Esophagus squamous epithelium (tissue), 5 donors: Measurements from ENCODE around the gene EGF. TPM values are rescaled to one million over a fixed set of nuclear protein-coding genes. Genes with fewer than 3 reads are reported as not detected.

Source experiments
- DNase-seq: peaks from one replicate; lab custom pipeline; 2025; lab: John Stamatoyannopoulos, UW
- H3K27ac ChIP-seq, 4 donors: fragments of 200-600 bp; sonication (generic); one replicate each; pipeline ENCODE4 v1.5.1; 2016 to 2019; ENCODE audit warnings: mild to moderate bottlenecking in 1 of 4
- H3K27me3 ChIP-seq, 4 donors: fragments of 200-600 bp; sonication (generic); 1 replicate in 3 of 4; 2 replicates in 1 of 4; pipeline versions ENCODE4 v1.5.1 to v1.6.0; 2017 to 2021; ENCODE audit warnings: antibody characterized with exemption in 1 of 4
- H3K36me3 ChIP-seq, 3 donors: fragments of 200-600 bp; sonication (generic); one replicate each; pipeline ENCODE4 v1.5.1; 2016 to 2019
- H3K4me1 ChIP-seq, 3 donors: fragments of 200-600 bp; sonication (generic); one replicate each; pipeline ENCODE4 v1.5.1; 2017 to 2019
- H3K4me3 ChIP-seq, 4 donors: fragments of 200-600 bp; sonication (generic); 1 replicate in 3 of 4; 2 replicates in 1 of 4; pipeline ENCODE4 v1.5.1; 2016 to 2019; ENCODE audit warnings: mild to moderate bottlenecking in 2 of 4, moderate library complexity in 1 of 4
- H3K9me3 ChIP-seq, 3 donors: fragments of 200-600 bp; sonication (generic); one replicate each; pipeline ENCODE4 v1.5.1; 2016 to 2019
- CTCF ChIP-seq, 6 experiments: fragments of 450-650 bp in 4 of 6; fragments of 200-600 bp in 2 of 6; sonication (generic) in 2 of 6; IDR thresholded peaks; one replicate each; pipeline ENCODE4 v1.5.1; 2016 to 2019; ENCODE audit warnings: antibody characterized with exemption in 6 of 6, mild to moderate bottlenecking in 4 of 6, moderate library complexity in 4 of 6
- POLR2A ChIP-seq, 4 donors: fragments of 450-650 bp; IDR thresholded peaks; one replicate each; pipeline ENCODE4 v1.6.1; 2017; ENCODE audit warnings: antibody characterized with exemption in 4 of 4, mild to moderate bottlenecking in 4 of 4, moderate library complexity in 3 of 4
- WGBS, 2 donors: methylation state at CpG; one replicate each; pipeline ENCODE4 v1.1.5; 2018; 5-methylcytosine and 5-hydroxymethylcytosine counted together
- intact Hi-C: fragments of 100-400 bp; cut with DNase I; formaldehyde crosslinking; loops from one replicate; pipeline ENCODE4 v1.15.0; 2022
- total RNA-seq, 4 donors: library from RNA; depleted of rRNA; stranded (reverse); fragments of >200 nt; gene quantifications; one replicate each; pipeline ENCODE4 v1.1.0, GENCODE V29; 2016
- donor health status: DM: yes; HTN: yes; CAD: no.

The EGF gene
- total RNA-seq, 4 donors from 2014 or later: 0.19 to 0.70 (median 0.47) TPM

- H3K9me3 ChIP-seq: no peaks in the 10 kb centered on the region
- no peak for DNase-seq
- no peak overlapping the region for H3K27ac ChIP-seq
- no peaks in the 10 kb centered on the region for H3K36me3 ChIP-seq
- TF ChIP-seq POLR2A (IDR thresholded peaks at IDR 0.05) (no peak), CTCF (IDR thresholded peaks at IDR 0.05) (no peak)
- H3K27me3 ChIP-seq: peaks cover 0 to 8% (median 0%) of the 10 kb centered on the region in 4 donors
- intact Hi-C loops: no loop called here
- no peak overlapping the region for H3K4me3 ChIP-seq
- 36 to 45% methylated on average over 1 of the region's 1 CpG for WGBS, 2 donors
- no peaks in the 10 kb centered on the region for H3K4me1 ChIP-seq
Observed at GRCh38 chr4:110041735-110042134, 129.1 kb downstream of the EGF start.

GRCh38 chr4:110042545-110043517 is 130.1 kb downstream of the EGF start:
- Histone ChIP-seq H3K9me3 (no peaks in the 10 kb centered on the region), H3K4me1 (no peaks in the 10 kb centered on the region), H3K27me3 (peaks cover 0 to 3% (median 0%) of the 10 kb centered on the region in 4 donors), H3K27ac (no peak overlapping the region), H3K36me3 (no peaks in the 10 kb centered on the region), H3K4me3 (no peak overlapping the region)
- TF ChIP-seq CTCF (IDR thresholded peaks at IDR 0.05) (no peak), POLR2A (IDR thresholded peaks at IDR 0.05) (no peak)
- 29 to 39% methylated on average over 9 to 10 of the region's 13 CpGs for WGBS, 2 donors
- intact Hi-C loops: no loop called here
- no peak for DNase-seq

GRCh38 chr4:110046588-110047049 is 133.9 kb downstream of the EGF start:
- intact Hi-C loops: no loop called here
- no peak for TF ChIP-seq POLR2A (IDR thresholded peaks at IDR 0.05)
- TF ChIP-seq CTCF (IDR thresholded peaks at IDR 0.05): no peak
- H3K27ac ChIP-seq: no peak overlapping the region
- no peaks in the 10 kb centered on the region for H3K9me3 ChIP-seq
- no peaks in the 10 kb centered on the region for H3K27me3 ChIP-seq
- no peak overlapping the region for H3K4me3 ChIP-seq
- 68 to 69% methylated on average over 4 to 5 of the region's 5 CpGs for WGBS, 2 donors
- no peak for DNase-seq
- H3K36me3 ChIP-seq: peaks cover 0 to 8% (median 0%) of the 10 kb centered on the region in 3 donors
- no peaks in the 10 kb centered on the region for H3K4me1 ChIP-seq

GRCh38 chr4:110049951-110050925 is 137.6 kb downstream of the EGF start:
- H3K9me3 ChIP-seq: no peaks in the 10 kb centered on the region
- no peak for DNase-seq
- H3K27me3 ChIP-seq: no peaks in the 10 kb centered on the region
- no peak overlapping the region for H3K27ac ChIP-seq
- intact Hi-C loops: loop anchor here (10.0 kb wide), 1 partner anchor 165 kb away; no protein-coding TSS in a partner anchor
- WGBS, 2 donors: 43 to 44% methylated on average over 9 of the region's 9 CpGs
- H3K4me3 ChIP-seq: no peak overlapping the region
- H3K36me3 ChIP-seq: peaks cover 0 to 11% (median 0%) of the 10 kb centered on the region in 3 donors
- peaks cover 0 to 4% (median 0%) of the 10 kb centered on the region in 3 donors for H3K4me1 ChIP-seq
- TF ChIP-seq POLR2A (IDR thresholded peaks at IDR 0.05) (no peak), CTCF (IDR thresholded peaks at IDR 0.05) (peak; percentile 60 to 78 (median 72))
